ENCODE measurements around the gene PDE4A. TPM values are rescaled to one million over a fixed set of nuclear protein-coding genes. Genes with fewer than 3 reads are reported as not detected.
A peak's percentile ranks its signal among the peaks of the same experiment; 100 is the strongest.

Gene PDE4A
- total and polyA plus RNA-seq, 2 of the 8 experiments (the other 6 are each of a cell fraction or from before 2014, with no cell fraction given) = 2.0 to 4.4 TPM

GRCh38 chr19:10450853-10451609 lies 30.7 kb downstream of the PDE4A start (continued):
- no peak for TF ChIP-seq CHD1 (IDR thresholded peaks at IDR 0.05; ENCODE audit: low read depth, low read length)
- TF ChIP-seq CEBPB (IDR thresholded peaks at IDR 0.05; ENCODE audit: low read depth, low read length) = no peak
- TF ChIP-seq CTCF (IDR thresholded peaks at IDR 0.05; ENCODE audit: control extremely low read depth in 1 of 3, insufficient read depth in 1 of 3, low read depth in 1 of 3, low read length in 3 of 3) = no peak
- TF ChIP-seq GTF2F1 (IDR thresholded peaks at IDR 0.05; ENCODE audit: borderline replicate concordance, low read depth, low read length) = no peak
- no peak for TF ChIP-seq SIRT6 (IDR thresholded peaks at IDR 0.05; ENCODE audit: low read length)
- TF ChIP-seq SP1 (IDR thresholded peaks at IDR 0.05; ENCODE audit: low read depth, low read length) = 0 out of 2 replicates have a peak, but pooled peaks have one; percentile 10
- TF ChIP-seq RFX5 (IDR thresholded peaks at IDR 0.05; ENCODE audit: borderline replicate concordance, low read depth, low read length) = no peak
- TF ChIP-seq TAF1 (IDR thresholded peaks at IDR 0.05; ENCODE audit: low read depth, low read length) = no peak
- TF ChIP-seq MAX (IDR thresholded peaks at IDR 0.05) = peak; percentile 90

All from H1 (cell line).